Body of pancreas (tissue), 4 donors: ENCODE data around the gene CNTNAP2.

Experiments
- POLR2A ChIP-seq, 3 donors: fragments of 450-650 bp; IDR thresholded peaks; one replicate each; pipeline ENCODE4 v1.6.1; 2016; ENCODE audit warnings: antibody characterized with exemption in 3 of 3, mild to moderate bottlenecking in 2 of 3
- TF ChIP-seq, protein P1 (sequence below), 7 experiments: fragments of 450-650 bp in 4 of 7; fragments of 200-600 bp in 3 of 7; sonication (generic) in 3 of 7; IDR thresholded peaks; one replicate each; pipeline ENCODE4 v1.5.1; 2016 to 2019; ENCODE audit warnings: antibody characterized with exemption in 7 of 7

DNA sequence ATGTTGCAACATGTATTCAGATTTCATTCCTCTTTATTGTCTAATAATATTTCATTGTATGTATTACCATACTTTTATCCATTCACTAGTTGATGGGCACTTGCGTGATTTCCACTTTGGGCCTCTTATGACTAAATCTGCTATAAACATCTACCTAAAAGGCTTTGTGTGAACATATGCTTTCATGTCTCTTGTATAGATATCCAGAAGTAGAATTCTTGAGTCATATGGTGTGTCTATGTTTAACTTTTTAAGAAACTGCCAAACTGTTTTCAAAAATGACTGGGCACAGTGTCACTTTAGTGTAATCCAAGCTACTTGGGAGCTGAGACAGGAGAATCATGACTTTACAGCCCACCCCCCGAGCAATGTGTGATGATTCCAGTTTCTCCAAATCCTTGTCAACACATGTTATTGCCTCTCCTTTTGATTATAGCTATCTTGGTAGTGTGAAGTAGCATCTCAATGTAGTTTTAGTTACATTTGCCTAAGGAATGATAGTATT lies 1855.1 kb downstream of the CNTNAP2 start:
- TF ChIP-seq, protein P1, sequence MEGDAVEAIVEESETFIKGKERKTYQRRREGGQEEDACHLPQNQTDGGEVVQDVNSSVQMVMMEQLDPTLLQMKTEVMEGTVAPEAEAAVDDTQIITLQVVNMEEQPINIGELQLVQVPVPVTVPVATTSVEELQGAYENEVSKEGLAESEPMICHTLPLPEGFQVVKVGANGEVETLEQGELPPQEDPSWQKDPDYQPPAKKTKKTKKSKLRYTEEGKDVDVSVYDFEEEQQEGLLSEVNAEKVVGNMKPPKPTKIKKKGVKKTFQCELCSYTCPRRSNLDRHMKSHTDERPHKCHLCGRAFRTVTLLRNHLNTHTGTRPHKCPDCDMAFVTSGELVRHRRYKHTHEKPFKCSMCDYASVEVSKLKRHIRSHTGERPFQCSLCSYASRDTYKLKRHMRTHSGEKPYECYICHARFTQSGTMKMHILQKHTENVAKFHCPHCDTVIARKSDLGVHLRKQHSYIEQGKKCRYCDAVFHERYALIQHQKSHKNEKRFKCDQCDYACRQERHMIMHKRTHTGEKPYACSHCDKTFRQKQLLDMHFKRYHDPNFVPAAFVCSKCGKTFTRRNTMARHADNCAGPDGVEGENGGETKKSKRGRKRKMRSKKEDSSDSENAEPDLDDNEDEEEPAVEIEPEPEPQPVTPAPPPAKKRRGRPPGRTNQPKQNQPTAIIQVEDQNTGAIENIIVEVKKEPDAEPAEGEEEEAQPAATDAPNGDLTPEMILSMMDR (IDR thresholded peaks at IDR 0.05): no peak
- TF ChIP-seq POLR2A (IDR thresholded peaks at IDR 0.05): no peak
